Esophagus muscularis mucosa (tissue), 4 donors: Measurements from ENCODE around the gene DCDC2. TPM values are rescaled to one million over a fixed set of nuclear protein-coding genes. Genes with fewer than 3 reads are reported as not detected.
"Not testable (repeated sequence)": the region's sequence is repeated elsewhere in the genome, so short reads cannot be mapped to it uniquely, and the experiment has no call there.

Source experiments
- DNase-seq: peaks from one replicate; pipeline ENCODE4 v3.0.0-alpha.2; 2017; ENCODE audit errors: extremely low spot score
- H3K27ac ChIP-seq, 4 donors: fragments of 200-600 bp; sonication (generic); replicated peaks in 1 of 4; 1 replicate in 3 of 4; 2 replicates in 1 of 4; pipeline ENCODE4 v1.5.1; 2016 to 2019; ENCODE audit warnings: mild to moderate bottlenecking in 1 of 4
- H3K27me3 ChIP-seq, 4 donors: fragments of 200-600 bp; sonication (generic); one replicate each; pipeline versions ENCODE4 v1.5.1 to v1.6.0; 2016 to 2019
- H3K36me3 ChIP-seq, 4 donors: fragments of 200-600 bp; sonication (generic); one replicate each; pipeline ENCODE4 v1.5.1; 2016 to 2019
- H3K4me1 ChIP-seq, 4 donors: fragments of 200-600 bp; sonication (generic); one replicate each; pipeline ENCODE4 v1.5.1; 2016 to 2019
- H3K4me3 ChIP-seq, 4 donors: fragments of 200-600 bp; sonication (generic); 1 replicate in 2 of 4; 2 replicates in 2 of 4; pipeline ENCODE4 v1.5.1; 2016 to 2019; ENCODE audit warnings: mild to moderate bottlenecking in 4 of 4, moderate library complexity in 1 of 4
- H3K9me3 ChIP-seq, 4 donors: fragments of 200-600 bp; sonication (generic); 1 replicate in 3 of 4; 2 replicates in 1 of 4; pipeline ENCODE4 v1.5.1; 2016 to 2019
- EP300 ChIP-seq: sonication (generic); formaldehyde crosslinking; IDR thresholded peaks from one replicate; pipeline ENCODE4 v1.6.1; 2017; ENCODE audit warnings: antibody characterized with exemption
- POLR2A ChIP-seq: fragments of 450-650 bp; IDR thresholded peaks from one replicate; pipeline ENCODE4 v1.6.1; 2017; ENCODE audit warnings: antibody characterized with exemption, moderate library complexity, mild to moderate bottlenecking, low read depth
- POLR2AphosphoS5 ChIP-seq, 2 donors: sonication (generic); formaldehyde crosslinking; IDR thresholded peaks; one replicate each; pipeline ENCODE4 v1.6.1; 2017; ENCODE audit warnings: antibody characterized with exemption in 2 of 2
- WGBS: methylation state at CpG from one replicate; pipeline ENCODE4 v1.1.5; 2018; 5-methylcytosine and 5-hydroxymethylcytosine counted together
- intact Hi-C: fragments of 100-400 bp; cut with DNase I; formaldehyde crosslinking; loops from one replicate; pipeline ENCODE4 v1.15.1; 2023
- total RNA-seq, 4 donors: library from RNA; depleted of rRNA; stranded (reverse); fragments of >200 nt; gene quantifications; one replicate each; pipeline versions ENCODE4 v1.1.0 to v1.2.1, GENCODE V29; 2016
- TF ChIP-seq, protein P1 (sequence below), 3 experiments: fragments of 200-600 bp in 2 of 3; fragments of 450-650 bp in 1 of 3; sonication (generic) in 2 of 3; IDR thresholded peaks; one replicate each; pipeline ENCODE4 v1.5.1; 2017 to 2019; ENCODE audit warnings: antibody characterized with exemption in 3 of 3, mild to moderate bottlenecking in 2 of 3, moderate library complexity in 1 of 3

DCDC2 gene
- total RNA-seq, 4 donors from 2014 or later: not detected

DNA sequence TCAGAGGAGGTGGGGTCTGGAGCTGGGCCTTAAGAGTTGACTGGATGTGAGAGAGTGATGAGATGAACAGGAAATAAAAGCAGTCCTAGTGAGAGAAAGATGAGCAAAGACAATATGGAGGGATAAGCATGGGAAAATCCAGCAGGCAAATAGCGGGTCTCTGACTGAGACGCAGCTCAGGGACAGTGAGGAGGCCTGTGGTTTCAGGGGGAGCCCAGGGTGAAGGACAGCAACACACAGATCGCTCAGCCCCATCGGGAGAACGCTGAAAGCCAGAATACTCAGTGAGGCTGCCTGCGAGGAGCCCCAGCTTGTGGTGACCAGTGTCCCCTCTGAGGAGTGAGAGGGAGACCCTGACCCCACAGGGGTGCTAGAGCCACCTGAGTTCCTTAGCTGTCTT, 16.8 kb upstream of the DCDC2 start:
- TF ChIP-seq, protein P1, sequence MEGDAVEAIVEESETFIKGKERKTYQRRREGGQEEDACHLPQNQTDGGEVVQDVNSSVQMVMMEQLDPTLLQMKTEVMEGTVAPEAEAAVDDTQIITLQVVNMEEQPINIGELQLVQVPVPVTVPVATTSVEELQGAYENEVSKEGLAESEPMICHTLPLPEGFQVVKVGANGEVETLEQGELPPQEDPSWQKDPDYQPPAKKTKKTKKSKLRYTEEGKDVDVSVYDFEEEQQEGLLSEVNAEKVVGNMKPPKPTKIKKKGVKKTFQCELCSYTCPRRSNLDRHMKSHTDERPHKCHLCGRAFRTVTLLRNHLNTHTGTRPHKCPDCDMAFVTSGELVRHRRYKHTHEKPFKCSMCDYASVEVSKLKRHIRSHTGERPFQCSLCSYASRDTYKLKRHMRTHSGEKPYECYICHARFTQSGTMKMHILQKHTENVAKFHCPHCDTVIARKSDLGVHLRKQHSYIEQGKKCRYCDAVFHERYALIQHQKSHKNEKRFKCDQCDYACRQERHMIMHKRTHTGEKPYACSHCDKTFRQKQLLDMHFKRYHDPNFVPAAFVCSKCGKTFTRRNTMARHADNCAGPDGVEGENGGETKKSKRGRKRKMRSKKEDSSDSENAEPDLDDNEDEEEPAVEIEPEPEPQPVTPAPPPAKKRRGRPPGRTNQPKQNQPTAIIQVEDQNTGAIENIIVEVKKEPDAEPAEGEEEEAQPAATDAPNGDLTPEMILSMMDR (IDR thresholded peaks at IDR 0.05): no peak
- TF ChIP-seq POLR2AphosphoS5 (IDR thresholded peaks at IDR 0.05) (no peak), EP300 (no peak), POLR2A (no peak)
- no peak for DNase-seq
- Histone ChIP-seq H3K27me3 (no peaks in the 10 kb centered on the region), H3K27ac (no peak overlapping the region), H3K9me3 (no peaks in the 10 kb centered on the region), H3K36me3 (no peaks in the 10 kb centered on the region), H3K4me3 (no peak overlapping the region), H3K4me1 (no peaks in the 10 kb centered on the region)
- intact Hi-C loops: no loop called here
- 87% methylated on average over 6 of the region's 6 CpGs for WGBS

- H3K4me3 ChIP-seq, H3K27ac ChIP-seq, intact Hi-C loops, H3K27me3 ChIP-seq, H3K4me1 ChIP-seq, H3K36me3 ChIP-seq, DNase-seq, H3K9me3 ChIP-seq: not testable (repeated sequence)
- WGBS: 73% methylated on average over 8 of the region's 8 CpGs
These were observed 7.3 kb upstream of the DCDC2 start for GRCh38 chr6:24365103-24365633.

- WGBS: 75% methylated on average over 5 of the region's 5 CpGs
- H3K4me3 ChIP-seq, DNase-seq, H3K27me3 ChIP-seq, H3K27ac ChIP-seq, H3K36me3 ChIP-seq, H3K9me3 ChIP-seq, intact Hi-C loops: not testable (repeated sequence)
- H3K4me1 ChIP-seq: peaks cover 17 to 24% (median 22%) of the 10 kb centered on the region in 4 donors
These were observed 4.5 kb upstream of the DCDC2 start for GRCh38 chr6:24362363-24362762.

DNA sequence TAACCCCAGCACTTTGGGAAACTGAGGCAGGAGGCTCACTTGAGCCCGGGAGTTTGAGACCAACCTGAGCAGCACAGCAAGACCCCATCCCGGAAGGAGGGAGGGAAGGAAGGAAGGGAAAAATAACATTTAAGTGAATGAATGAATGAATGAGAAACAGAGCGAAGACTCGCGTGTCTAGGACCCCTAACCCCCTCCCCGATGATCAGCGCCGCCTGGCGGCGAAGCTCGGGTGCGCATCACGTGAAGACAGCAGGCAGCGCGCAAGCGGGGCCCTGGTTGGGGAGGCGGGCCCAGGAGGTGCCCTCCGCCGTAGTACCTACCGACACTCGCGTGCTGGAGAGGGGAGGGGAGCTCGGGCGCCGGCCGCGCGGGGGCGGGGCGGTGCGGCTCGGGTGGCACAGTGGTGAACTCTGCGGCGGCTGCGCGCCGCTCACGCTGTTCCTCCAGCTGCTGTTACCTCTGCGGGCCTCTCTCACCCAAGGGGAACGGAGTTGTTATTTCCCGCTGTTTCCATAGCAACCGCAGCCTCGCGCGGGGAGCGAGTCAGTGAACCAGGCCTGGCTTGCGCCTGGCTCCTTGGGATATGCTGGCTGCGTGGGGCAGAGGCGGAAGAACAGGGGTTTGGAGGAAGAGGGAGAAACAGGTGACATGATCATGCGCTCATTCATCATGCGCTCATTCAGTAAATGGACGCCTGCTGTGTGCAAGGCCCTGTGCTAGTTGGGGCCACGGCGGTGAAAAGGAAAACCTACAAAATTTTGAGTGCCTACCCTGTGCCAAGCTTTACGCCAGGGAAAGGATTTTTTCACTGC, 2.0 kb upstream of the DCDC2 start:
- Histone ChIP-seq H3K4me3 (peak overlapping the region; percentile 54 to 66 (median 58)), H3K9me3 (no peaks in the 10 kb centered on the region), H3K4me1 (peaks cover 17 to 31% (median 26%) of the 10 kb centered on the region in 4 donors), H3K27me3 (peaks cover 0 to 6% (median 0%) of the 10 kb centered on the region in 4 donors), H3K27ac (no peak overlapping the region), H3K36me3 (no peaks in the 10 kb centered on the region)
- DNase-seq: no peak
- WGBS: 13% methylated on average over 26 of the region's 55 CpGs
- intact Hi-C loops: no loop called here
- TF ChIP-seq, protein P1 (IDR thresholded peaks at IDR 0.05): peak; percentile 46 to 69 (median 58)
- no peak for TF ChIP-seq POLR2A
- TF ChIP-seq EP300: no peak
- peak; percentile 11 to 12 for TF ChIP-seq POLR2AphosphoS5 (IDR thresholded peaks at IDR 0.05)

- DNase-seq: no peak
- 59% methylated on average over 12 of the region's 12 CpGs for WGBS
- peak overlapping the region; percentile 35 to 45 (median 38) for H3K4me3 ChIP-seq
- intact Hi-C loops: no loop called here
- TF ChIP-seq EP300: no peak
- TF ChIP-seq, protein P1 (IDR thresholded peaks at IDR 0.05): no peak
- TF ChIP-seq POLR2A: no peak
- no peak for TF ChIP-seq POLR2AphosphoS5 (IDR thresholded peaks at IDR 0.05)
- peaks cover 0 to 3% (median 0%) of the 10 kb centered on the region in 4 donors for H3K27me3 ChIP-seq
- peaks cover 17 to 31% (median 26%) of the 10 kb centered on the region in 4 donors for H3K4me1 ChIP-seq
- H3K36me3 ChIP-seq: no peaks in the 10 kb centered on the region
- no peaks in the 10 kb centered on the region for H3K9me3 ChIP-seq
- no peak overlapping the region for H3K27ac ChIP-seq
These were observed 461 bp upstream of the DCDC2 start for GRCh38 chr6:24358219-24358821.
